Adipocyte (in vitro differentiated cells): ENCODE results near the gene CBY3.
"Not testable (repeated sequence)": the region's sequence is repeated elsewhere in the genome, so short reads cannot be mapped to it uniquely, and the experiment has no call there.

Experiments used
- DNase-seq: peaks from one replicate; pipeline ENCODE4 v3.0.0-alpha.2; 2015; ENCODE audit warnings: low read depth
- H3K27me3 ChIP-seq: replicated peaks from 2 replicates; pipeline ENCODE4 v1.7.0; 2013; ENCODE audit warnings: mild to moderate bottlenecking, low read length, moderate library complexity; ENCODE audit not compliant: control insufficient read depth, insufficient read depth
- H3K36me3 ChIP-seq: 2 replicates; pipeline ENCODE4 v1.7.0; 2013; ENCODE audit warnings: low read length, mild to moderate bottlenecking, moderate library complexity; ENCODE audit not compliant: control insufficient read depth, insufficient read depth, severe bottlenecking
- H3K4me1 ChIP-seq: 2 replicates; pipeline ENCODE4 v1.7.0; 2013; ENCODE audit warnings: mild to moderate bottlenecking, low read length, moderate library complexity; ENCODE audit not compliant: control insufficient read depth, insufficient read depth
- H3K4me3 ChIP-seq: 2 replicates; pipeline ENCODE4 v1.7.0; 2013; ENCODE audit warnings: mild to moderate bottlenecking, low read length, moderate library complexity
- H3K9ac ChIP-seq: 2 replicates; pipeline ENCODE4 v1.7.0; 2013; ENCODE audit warnings: mild to moderate bottlenecking, low read length, moderate library complexity
- H3K9me3 ChIP-seq: 2 replicates; pipeline ENCODE4 v1.7.0; 2013; ENCODE audit warnings: mild to moderate bottlenecking, low read length, moderate library complexity; ENCODE audit not compliant: control insufficient read depth

Gene CBY3

GRCh38 chr5:179661647-179662046, 19.2 kb downstream of the CBY3 start:
- peaks cover 12% of the 10 kb centered on the region for H3K36me3 ChIP-seq
- DNase-seq, H3K4me3 ChIP-seq, H3K4me1 ChIP-seq, H3K9ac ChIP-seq, H3K9me3 ChIP-seq, H3K27me3 ChIP-seq: not testable (repeated sequence)

DNA sequence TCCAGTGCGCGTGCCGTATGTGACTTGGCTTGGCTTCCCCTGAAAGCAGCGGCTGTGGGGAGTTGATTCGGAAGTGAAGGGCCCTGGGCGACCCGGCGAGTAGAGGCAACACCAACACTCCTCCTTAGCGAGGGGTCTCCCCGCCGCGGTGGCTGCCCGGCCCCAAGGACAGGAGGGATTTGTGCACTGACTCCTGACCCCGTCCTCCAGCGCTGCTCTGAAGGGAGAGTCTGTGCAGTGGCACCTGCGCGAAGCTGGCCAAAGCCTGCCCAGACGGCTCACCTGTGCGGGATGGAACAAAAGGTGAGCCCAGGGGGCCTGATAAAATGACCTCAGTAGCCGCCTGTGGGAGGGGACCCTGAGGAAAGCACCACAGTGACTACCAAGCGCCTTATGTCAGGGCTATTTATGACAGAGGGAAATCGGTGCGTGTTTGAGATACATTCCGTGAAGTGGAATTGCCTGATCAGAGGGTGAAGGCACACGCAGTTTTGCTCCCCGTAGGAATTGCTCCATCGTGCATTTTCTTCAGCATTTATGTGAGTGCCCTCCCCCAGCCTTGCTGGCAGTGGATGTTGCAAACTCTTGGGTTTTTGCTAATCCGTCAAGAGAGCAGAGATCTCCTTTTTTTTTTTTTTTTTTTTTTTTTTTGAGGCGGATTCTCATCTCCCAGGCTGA, 22.5 kb downstream of the CBY3 start:
- peak; percentile 80 for DNase-seq
- not testable (repeated sequence) for H3K27me3 ChIP-seq
- peak overlapping the region; percentile 81 for H3K4me3 ChIP-seq

GRCh38 chr5:179657302-179658178, 23.3 kb downstream of the CBY3 start:
- H3K4me1 ChIP-seq, H3K4me3 ChIP-seq, DNase-seq, H3K9ac ChIP-seq, H3K27me3 ChIP-seq, H3K9me3 ChIP-seq, H3K36me3 ChIP-seq: not testable (repeated sequence)

More for the DNA sequence above, 22.5 kb downstream of the CBY3 start:
- H3K9ac ChIP-seq, result peak overlapping the region; percentile 76
- H3K4me1 ChIP-seq, H3K9me3 ChIP-seq, H3K36me3 ChIP-seq: not testable (repeated sequence)

DNA sequence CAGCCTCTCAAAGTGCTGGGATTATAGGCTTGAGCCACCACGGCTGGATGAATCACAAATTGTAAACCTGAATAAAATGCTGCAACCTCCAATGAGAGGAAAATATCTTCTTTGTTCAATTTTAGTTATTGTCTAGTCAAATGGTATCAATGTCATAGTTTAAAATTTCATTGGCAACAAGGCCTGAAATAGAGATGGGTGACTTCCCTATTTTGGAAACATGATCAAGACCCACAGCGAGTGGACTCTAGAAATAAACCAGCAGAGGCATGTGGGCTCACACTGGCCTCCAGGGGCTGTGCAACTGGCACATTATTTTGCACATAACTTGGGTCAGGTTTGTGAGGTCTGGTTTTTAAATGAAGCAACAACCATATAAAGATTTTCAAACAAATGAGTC, 27.7 kb downstream of the CBY3 start:
- H3K9ac ChIP-seq, H3K4me3 ChIP-seq, H3K4me1 ChIP-seq, H3K9me3 ChIP-seq, H3K27me3 ChIP-seq, DNase-seq, H3K36me3 ChIP-seq: not testable (repeated sequence)

DNA sequence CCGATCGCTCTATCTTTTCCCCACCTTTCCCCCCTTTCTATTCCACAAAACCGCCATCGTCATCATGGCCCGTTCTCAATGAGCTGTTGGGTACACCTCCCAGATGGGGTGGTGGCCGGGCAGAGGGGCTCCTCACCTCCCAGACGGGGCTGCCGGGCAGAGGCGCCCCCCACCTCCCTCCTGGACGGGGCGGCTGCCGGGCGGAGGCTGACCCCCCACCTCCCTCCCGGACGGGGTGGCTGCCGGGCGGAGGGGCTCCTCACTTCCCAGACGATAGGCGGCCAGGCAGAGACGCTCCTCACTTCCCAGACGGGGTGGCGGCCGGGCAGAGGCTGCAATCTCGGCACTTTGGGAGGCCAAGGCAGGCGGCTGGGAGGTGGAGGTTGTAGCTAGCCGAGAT, 30.6 kb downstream of the CBY3 start:
- not testable (repeated sequence) for DNase-seq, H3K27me3 ChIP-seq, H3K4me3 ChIP-seq, H3K9ac ChIP-seq, H3K36me3 ChIP-seq, H3K9me3 ChIP-seq, H3K4me1 ChIP-seq

DNA sequence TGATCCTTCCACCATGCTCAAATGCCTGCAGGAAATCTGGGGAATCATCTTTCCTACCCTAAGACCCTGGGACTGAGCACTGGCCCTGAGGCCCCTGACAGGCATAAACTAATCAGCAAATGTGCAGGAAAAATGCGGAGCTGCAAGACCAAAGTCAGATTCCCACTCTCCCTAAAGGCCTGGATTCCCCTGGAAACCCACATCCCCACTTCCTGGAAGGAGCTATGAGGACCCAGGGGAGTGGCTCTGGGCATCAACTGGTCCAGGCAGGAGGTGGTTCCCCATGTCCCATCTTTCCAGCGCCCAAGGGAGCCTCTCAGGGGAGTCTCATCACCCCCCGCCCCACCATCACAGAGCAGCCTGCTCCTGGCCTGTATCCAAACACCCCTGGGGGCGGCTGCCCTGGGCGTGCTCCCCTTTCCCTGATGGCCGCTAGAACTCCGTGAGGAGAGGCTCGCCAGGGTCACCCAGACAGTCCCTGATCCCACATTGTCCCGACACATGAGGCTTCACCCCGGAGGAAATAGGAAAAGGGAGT, 31.6 kb downstream of the CBY3 start:
- H3K36me3 ChIP-seq, H3K9ac ChIP-seq, DNase-seq, H3K4me1 ChIP-seq, H3K27me3 ChIP-seq, H3K4me3 ChIP-seq, H3K9me3 ChIP-seq: not testable (repeated sequence)

GRCh38 chr5:179648410-179648809, 32.4 kb downstream of the CBY3 start:
- Histone ChIP-seq H3K4me1 (no peaks in the 10 kb centered on the region), H3K9me3 (no peaks in the 10 kb centered on the region), H3K4me3 (no peak overlapping the region), H3K9ac (no peak overlapping the region), H3K36me3 (no peaks in the 10 kb centered on the region), H3K27me3 (peaks cover 4% of the 10 kb centered on the region)
- DNase-seq, result no peak

- H3K4me3 ChIP-seq, H3K36me3 ChIP-seq, H3K4me1 ChIP-seq, H3K9me3 ChIP-seq, DNase-seq, H3K27me3 ChIP-seq, H3K9ac ChIP-seq: not testable (repeated sequence)
These were observed 36.1 kb downstream of the CBY3 start for GRCh38 chr5:179644766-179645165.

GRCh38 chr5:179643141-179643920, 37.5 kb downstream of the CBY3 start:
- not testable (repeated sequence) for H3K9me3 ChIP-seq, DNase-seq, H3K9ac ChIP-seq, H3K4me3 ChIP-seq, H3K4me1 ChIP-seq, H3K36me3 ChIP-seq, H3K27me3 ChIP-seq

DNA sequence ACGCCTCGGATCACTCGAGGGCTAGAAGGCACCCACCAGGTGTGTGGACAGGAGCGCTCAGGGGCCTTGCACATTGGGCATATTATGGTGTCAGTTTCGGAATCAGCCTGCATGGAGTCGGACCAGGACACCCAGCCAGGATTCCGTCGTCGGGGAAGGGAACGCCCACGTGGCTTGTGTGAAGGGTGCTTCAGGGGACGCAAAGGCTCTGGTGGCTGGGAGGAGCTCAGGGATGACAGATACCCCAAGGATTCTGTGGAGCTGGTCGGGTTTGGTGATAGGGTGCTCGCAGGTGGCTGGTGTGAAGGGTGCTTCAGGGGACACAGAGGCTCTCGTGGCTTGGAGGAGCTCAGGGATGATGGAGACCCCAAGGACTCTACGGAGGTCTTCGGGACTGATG, 38.2 kb downstream of the CBY3 start:
- not testable (repeated sequence) for H3K27me3 ChIP-seq, DNase-seq, H3K4me1 ChIP-seq, H3K9me3 ChIP-seq, H3K9ac ChIP-seq, H3K36me3 ChIP-seq, H3K4me3 ChIP-seq

DNA sequence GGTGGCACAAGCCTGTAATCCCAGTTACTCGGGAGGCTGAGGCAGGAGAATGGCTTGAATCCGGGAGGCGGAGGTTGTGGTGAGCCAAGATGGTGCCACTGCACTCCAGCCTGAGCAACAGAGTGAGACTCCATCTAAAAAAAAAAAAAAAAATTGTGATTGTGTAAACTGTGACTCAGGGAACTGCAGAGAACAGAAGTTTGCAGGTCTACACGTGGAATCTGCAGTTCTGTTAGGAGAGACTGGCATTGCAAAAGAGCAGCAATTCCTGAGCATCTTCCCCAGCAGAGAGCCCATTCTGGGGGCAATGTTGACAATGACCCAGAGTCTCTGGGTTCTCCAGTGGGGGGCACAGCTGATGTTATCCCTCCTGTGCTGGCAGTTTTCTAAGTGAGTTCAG, 39.1 kb downstream of the CBY3 start:
- H3K27me3 ChIP-seq, H3K4me3 ChIP-seq, H3K36me3 ChIP-seq, H3K9me3 ChIP-seq, H3K9ac ChIP-seq, H3K4me1 ChIP-seq, DNase-seq: not testable (repeated sequence)
